HCT116 (cell line): ENCODE results near the gene FAM229A. TPM values are rescaled to one million over a fixed set of nuclear protein-coding genes. Genes with fewer than 3 reads are reported as not detected.

Source experiments
- ATAC-seq: fragments of 200-7000 bp; cut with Tn5 transposase; 2 replicates; pipeline ENCODE4 v1.9.1; 2020; ENCODE audit warnings: mild to moderate bottlenecking, moderate library complexity
- BruUV-seq: library from RNA; stranded (reverse); fragments of 400-500 nt; replicated peaks from 2 replicates; lab custom pipeline; 2021; lab: Mats Ljungman, UMichigan
- CTCF ChIA-PET: fragments of 300-600 bp; sonication (Branson Sonifier 250); formaldehyde crosslinking; loops from one replicate; lab custom pipeline; 2021; ENCODE audit warnings: antibody characterized with exemption; lab: Charles Lee
- POLR2A ChIA-PET: fragments of 300-600, 350-600 bp; sonication (Branson Sonifier 250); formaldehyde crosslinking; loops from one replicate; lab custom pipeline; 2021; ENCODE audit warnings: antibody characterized with exemption; lab: Charles Lee
- RAD21 ChIA-PET, 2 experiments: fragments of 300-600 bp; sonication (Branson Sonifier 250); formaldehyde crosslinking; loops; one replicate each; lab custom pipeline; 2023; ENCODE audit warnings: low total read pairs in 2 of 2; ENCODE audit not compliant: uncharacterized antibody in 2 of 2, unreplicated experiment in 2 of 2, low non-redundant PET in 1 of 2; lab: Charles Lee
- DNase-seq: peaks from one replicate; pipeline ENCODE4 v3.0.0-alpha.2; 2010; ENCODE audit warnings: low read depth, low spot score
- H2AFZ ChIP-seq: fragments of 200-600 bp; shearing (Covaris generic), sonication (generic); 2 replicates; pipeline ENCODE4 v1.6.1; 2017; ENCODE audit warnings: low read depth, mixed run types, mixed read lengths, antibody characterized with exemption, low read length; ENCODE audit not compliant: poor library complexity, severe bottlenecking
- H3K27ac ChIP-seq: 2 replicates; pipeline ENCODE4 v1.5.1; 2012; ENCODE audit warnings: low read depth, low read length
- H3K27me3 ChIP-seq: fragments of 200-600 bp; sonication (generic); 2 replicates; pipeline ENCODE4 v1.6.1; 2016; ENCODE audit warnings: mixed run types, low read length, mixed read lengths; ENCODE audit not compliant: insufficient read depth
- H3K36me3 ChIP-seq, 2 experiments: fragments of 200-500 bp in 1 of 2; fragments of 200-600 bp in 1 of 2; sonication (Bioruptor generic) in 1 of 2; sonication (generic) in 1 of 2; 2 replicates each; pipeline versions ENCODE4 v1.5.1 to v1.6.1; 2014 to 2016; ENCODE audit warnings: low read length in 2 of 2, inconsistent platforms in 1 of 2, mixed read lengths in 1 of 2, mixed run types in 1 of 2; ENCODE audit not compliant: insufficient read depth in 2 of 2, control insufficient read depth in 1 of 2
- H3K4me1 ChIP-seq, 2 experiments: fragments of 200-600 bp in 1 of 2; sonication (generic) in 1 of 2; 2 replicates each; pipeline versions ENCODE4 v1.5.1 to v1.6.1; 2012 to 2017; ENCODE audit warnings: low read length in 2 of 2, inconsistent platforms in 1 of 2, mild to moderate bottlenecking in 1 of 2, mixed read lengths in 1 of 2, mixed run types in 1 of 2, moderate library complexity in 1 of 2; ENCODE audit not compliant: insufficient read depth in 2 of 2, control insufficient read depth in 1 of 2
- H3K4me2 ChIP-seq: fragments of 200-600 bp; sonication (generic); 2 replicates; pipeline ENCODE4 v1.6.1; 2017; ENCODE audit warnings: mixed run types, low read length, mixed read lengths
- H3K4me3 ChIP-seq, 2 experiments: fragments of 200-600 bp in 1 of 2; sonication (generic) in 1 of 2; replicated peaks in 1 of 2; 2 replicates each; pipeline ENCODE4 v1.5.1; 2011 to 2016; ENCODE audit warnings: low read length in 2 of 2, control low read depth in 1 of 2, low read depth in 1 of 2, mild to moderate bottlenecking in 1 of 2, mixed read lengths in 1 of 2, mixed run types in 1 of 2
- H3K79me2 ChIP-seq: fragments of 200-600 bp; sonication (generic); 2 replicates; pipeline ENCODE4 v1.6.1; 2017; ENCODE audit warnings: mild to moderate bottlenecking, mixed run types, low read length, moderate library complexity, mixed read lengths; ENCODE audit not compliant: insufficient read depth
- H3K9ac ChIP-seq: fragments of 200-600 bp; sonication (generic); 2 replicates; pipeline ENCODE4 v1.6.1; 2016; ENCODE audit warnings: low read length, mixed read lengths
- H3K9me2 ChIP-seq: fragments of 200-600 bp; sonication (generic), shearing (Covaris generic); 2 replicates; pipeline ENCODE4 v1.6.1; 2017; ENCODE audit warnings: mixed run types, mild to moderate bottlenecking, moderate library complexity; ENCODE audit not compliant: insufficient read depth
- H3K9me3 ChIP-seq, 2 experiments: fragments of 200-500 bp in 1 of 2; fragments of 200-600 bp in 1 of 2; sonication (Bioruptor generic) in 1 of 2; sonication (generic) in 1 of 2; 2 replicates each; pipeline ENCODE4 v1.6.1; 2014 to 2017; ENCODE audit warnings: low read length in 2 of 2, mixed read lengths in 2 of 2, inconsistent platforms in 1 of 2, low read depth in 1 of 2, mild to moderate bottlenecking in 1 of 2, mixed run types in 1 of 2, moderate library complexity in 1 of 2; ENCODE audit not compliant: control insufficient read depth in 1 of 2, insufficient read depth in 1 of 2
- H4K20me1 ChIP-seq: fragments of 200-600 bp; sonication (generic), shearing (Covaris generic); 2 replicates; pipeline ENCODE4 v1.6.1; 2017; ENCODE audit warnings: mixed run types, mild to moderate bottlenecking, moderate library complexity; ENCODE audit not compliant: insufficient read depth
- ATF3 ChIP-seq: IDR thresholded peaks from 2 replicates; pipeline ENCODE4 v1.6.1; 2012
- CBX3 ChIP-seq: IDR thresholded peaks from 2 replicates; pipeline ENCODE4 v1.6.1; 2012; ENCODE audit warnings: low read depth
- CEBPB ChIP-seq: IDR thresholded peaks from 2 replicates; pipeline ENCODE4 v1.6.1; 2012; ENCODE audit warnings: low read depth
- EGR1 ChIP-seq: IDR thresholded peaks from 2 replicates; pipeline ENCODE4 v1.6.1; 2012; ENCODE audit warnings: low read depth
- ELF1 ChIP-seq: IDR thresholded peaks from 2 replicates; pipeline ENCODE4 v1.6.1; 2012; ENCODE audit warnings: low read depth, borderline replicate concordance
- EZH2 ChIP-seq: fragments of 200-600 bp; sonication (generic); IDR thresholded peaks from 2 replicates; pipeline ENCODE4 v1.6.1; 2017; ENCODE audit warnings: antibody characterized with exemption, mixed run types
- JUND ChIP-seq: IDR thresholded peaks from 2 replicates; pipeline ENCODE4 v1.6.1; 2012
- POLR2A ChIP-seq: IDR thresholded peaks from 2 replicates; pipeline ENCODE4 v1.7.0; 2011; ENCODE audit warnings: borderline replicate concordance; ENCODE audit not compliant: insufficient read depth, insufficient read length; ENCODE audit errors: extremely low read depth
- POLR2AphosphoS5 ChIP-seq: IDR thresholded peaks from 2 replicates; pipeline ENCODE4 v1.6.1; 2011; ENCODE audit warnings: mild to moderate bottlenecking, low read depth, low read length, moderate library complexity
- RAD21 ChIP-seq: IDR thresholded peaks from 2 replicates; pipeline ENCODE4 v1.6.1; 2012; ENCODE audit warnings: low read depth, mild to moderate bottlenecking
- SP1 ChIP-seq: IDR thresholded peaks from 2 replicates; pipeline ENCODE4 v1.6.1; 2012; ENCODE audit warnings: low read depth
- SRF ChIP-seq: IDR thresholded peaks from 2 replicates; pipeline ENCODE4 v1.6.1; 2012; ENCODE audit warnings: low read depth
- TCF7L2 ChIP-seq: IDR thresholded peaks from 2 replicates; pipeline ENCODE4 v1.7.0; 2011; ENCODE audit warnings: borderline replicate concordance, inconsistent platforms; ENCODE audit not compliant: insufficient read depth, insufficient read length; ENCODE audit errors: extremely low read depth
- ZFX ChIP-seq: fragments of 450-650 bp; IDR thresholded peaks from 2 replicates; pipeline ENCODE4 v1.6.1; 2017
- ZNF274 ChIP-seq: fragments of 200-500 bp; sonication (Bioruptor generic); IDR thresholded peaks from 2 replicates; pipeline ENCODE4 v1.6.1; 2014; ENCODE audit warnings: mild to moderate bottlenecking, low read depth, low read length, inconsistent platforms
- intact Hi-C: fragments of 100-400 bp; cut with micrococcal nuclease; formaldehyde crosslinking; loops from 2 replicates; pipeline ENCODE4 v1.10.0; 2022
- total RNA-seq: library from RNA; stranded (reverse); gene quantifications from one replicate; pipeline ENCODE4 v1.2.1, GENCODE V29; 2021; ENCODE audit not compliant: unreplicated experiment

FAM229A gene
- total RNA-seq, 1 experiment from 2014 or later = 16.1 TPM

- no peak for TF ChIP-seq ZNF274
- no peak for TF ChIP-seq POLR2A
- TF ChIP-seq JUND = no peak
- TF ChIP-seq CBX3 = no peak
- TF ChIP-seq ZFX = no peak
- TF ChIP-seq TCF7L2 = no peak
- TF ChIP-seq ELF1 = no peak
- TF ChIP-seq EZH2 = no peak
- TF ChIP-seq CEBPB = no peak
- TF ChIP-seq EGR1 = no peak
Measured at GRCh38 chr1:32380057-32380456, 17.8 kb upstream of the FAM229A start (continued).

GRCh38 chr1:32377541-32378220 lies 15.4 kb upstream of the FAM229A start:
- no peak overlapping the region for H3K27ac ChIP-seq
- ChIA-PET POLR2A (no interaction called here), RAD21 (no interaction called here), CTCF (no interaction called here)
- no peak for DNase-seq
- TF ChIP-seq ATF3 (no peak), POLR2AphosphoS5 (no peak), RAD21 (no peak), CBX3 (no peak), SP1 (no peak), TCF7L2 (no peak), SRF (no peak), ZNF274 (no peak)
- H3K27me3 ChIP-seq = no peaks in the 10 kb centered on the region
- no peaks in the 10 kb centered on the region for H3K9me3 ChIP-seq
- no peak for ATAC-seq
- intact Hi-C loops = no loop called here
- no peak overlapping the region for H3K4me3 ChIP-seq
- H3K79me2 ChIP-seq = no peaks in the 10 kb centered on the region
- no peaks in the 10 kb centered on the region for H4K20me1 ChIP-seq
- BruUV-seq = no TSS peak
- H3K9me2 ChIP-seq = no peaks in the 10 kb centered on the region
- H3K4me2 ChIP-seq = no peak overlapping the region
- no peak overlapping the region for H3K9ac ChIP-seq
- peaks cover 28 to 47% of the 10 kb centered on the region in 2 experiments for H3K36me3 ChIP-seq
- H2AFZ ChIP-seq = no peak overlapping the region
- no peaks in the 10 kb centered on the region for H3K4me1 ChIP-seq
